Neuronal stem cell (in vitro differentiated cells): ENCODE data around the gene AKAP8L.

Experiments
- DNase-seq: peaks from one replicate; pipeline ENCODE4 v3.0.0-alpha.2; 2013; ENCODE audit warnings: low spot score
- H2AFZ ChIP-seq: one replicate; pipeline ENCODE4 v1.6.1; 2013; ENCODE audit warnings: mild to moderate bottlenecking, low read length, inconsistent platforms
- H2AK5ac ChIP-seq: 2 replicates; pipeline ENCODE4 v1.6.1; 2013; ENCODE audit warnings: low read depth, mild to moderate bottlenecking, inconsistent platforms, low read length, moderate library complexity, mixed read lengths
- H2BK120ac ChIP-seq: 2 replicates; pipeline ENCODE4 v1.6.1; 2013; ENCODE audit warnings: low read depth, mild to moderate bottlenecking, inconsistent platforms, low read length, moderate library complexity, mixed read lengths
- H2BK12ac ChIP-seq: one replicate; pipeline ENCODE4 v1.6.1; 2013; ENCODE audit warnings: low read length, inconsistent platforms
- H2BK15ac ChIP-seq: 2 replicates; pipeline ENCODE4 v1.6.1; 2013; ENCODE audit warnings: mild to moderate bottlenecking, low read length, inconsistent platforms, mixed read lengths
- H2BK5ac ChIP-seq: one replicate; pipeline ENCODE4 v1.6.1; 2013; ENCODE audit warnings: inconsistent platforms, mild to moderate bottlenecking, low read length, moderate library complexity
- H3K14ac ChIP-seq: one replicate; pipeline ENCODE4 v1.6.1; 2013; ENCODE audit warnings: low read length, inconsistent platforms
- H3K18ac ChIP-seq: 2 replicates; pipeline ENCODE4 v1.6.1; 2013; ENCODE audit warnings: low read length, inconsistent platforms
- H3K23ac ChIP-seq: 2 replicates; pipeline ENCODE4 v1.6.1; 2013; ENCODE audit warnings: low read depth, mild to moderate bottlenecking, mixed read lengths, low read length, inconsistent platforms; ENCODE audit not compliant: poor library complexity
- H3K27ac ChIP-seq: replicated peaks from 3 replicates; pipeline ENCODE4 v1.5.1; 2013; ENCODE audit warnings: low read length, inconsistent platforms
- H3K27me3 ChIP-seq, 3 experiments: 2 replicates each; pipeline ENCODE4 v1.6.1; 2013; ENCODE audit warnings: low read length in 3 of 3, mild to moderate bottlenecking in 2 of 3, inconsistent platforms in 1 of 3, low read depth in 1 of 3, mixed read lengths in 1 of 3, moderate library complexity in 1 of 3; ENCODE audit not compliant: control insufficient read depth in 3 of 3, insufficient read depth in 3 of 3
- H3K36me3 ChIP-seq, 2 donors: replicated peaks in 1 of 2; 2 replicates each; pipeline ENCODE4 v1.6.1; 2013; ENCODE audit warnings: low read length in 2 of 2; ENCODE audit not compliant: control insufficient read depth in 2 of 2, insufficient read depth in 2 of 2
- H3K4ac ChIP-seq: 2 replicates; pipeline ENCODE4 v1.6.1; 2013; ENCODE audit warnings: inconsistent platforms, mild to moderate bottlenecking, low read length, moderate library complexity
- H3K4me1 ChIP-seq, 2 donors: 1 replicate in 1 of 2; 2 replicates in 1 of 2; pipeline ENCODE4 v1.6.1; 2013; ENCODE audit warnings: low read length in 2 of 2, low read depth in 1 of 2; ENCODE audit not compliant: control insufficient read depth in 2 of 2, insufficient read depth in 1 of 2
- H3K4me2 ChIP-seq: one replicate; pipeline ENCODE4 v1.6.1; 2013; ENCODE audit warnings: mild to moderate bottlenecking, low read length, inconsistent platforms; ENCODE audit not compliant: insufficient read depth, poor library complexity, severe bottlenecking
- H3K4me3 ChIP-seq, 2 donors: 2 replicates each; pipeline ENCODE4 v1.5.1; 2013; ENCODE audit warnings: low read length in 2 of 2, mild to moderate bottlenecking in 2 of 2, inconsistent platforms in 1 of 2, moderate library complexity in 1 of 2
- H3K79me1 ChIP-seq: one replicate; pipeline ENCODE4 v1.6.1; 2013; ENCODE audit warnings: low read depth, mild to moderate bottlenecking, inconsistent platforms, low read length, moderate library complexity
- H3K9ac ChIP-seq: one replicate; pipeline ENCODE4 v1.6.1; 2013; ENCODE audit warnings: mild to moderate bottlenecking, low read depth, low read length, inconsistent platforms; ENCODE audit not compliant: poor library complexity
- H3K9me3 ChIP-seq, 2 donors: replicated peaks in 1 of 2; 2 replicates each; pipeline versions ENCODE3 to v1.6.1; 2013; ENCODE audit warnings: low read length in 2 of 2, mild to moderate bottlenecking in 2 of 2, inconsistent platforms in 1 of 2, low read depth in 1 of 2, mixed read lengths in 1 of 2, moderate library complexity in 1 of 2; ENCODE audit not compliant: control insufficient read depth in 2 of 2, insufficient read depth in 1 of 2
- H4K8ac ChIP-seq: one replicate; pipeline ENCODE4 v1.6.1; 2013; ENCODE audit warnings: low read depth, mild to moderate bottlenecking, inconsistent platforms, low read length, moderate library complexity
- H4K91ac ChIP-seq: one replicate; pipeline ENCODE4 v1.6.1; 2013; ENCODE audit warnings: low read length, low read depth, mild to moderate bottlenecking, inconsistent platforms; ENCODE audit not compliant: poor library complexity
- WGBS, 2 donors: extraction: QIAGEN DNeasy Blood & Tissue Kit; methylation state at CpG; one replicate each; pipeline ENCODE4 v1.1.7; 2013; ENCODE audit warnings: missing lambda C conversion rate in 2 of 2, mixed read lengths in 1 of 2; ENCODE audit not compliant: insufficient read length in 2 of 2, insufficient replicate concordance in 1 of 2; ENCODE audit errors: extremely low coverage in 2 of 2; 5-methylcytosine and 5-hydroxymethylcytosine counted together

The AKAP8L gene

GRCh38 chr19:15374105-15374651 lies 44.6 kb downstream of the AKAP8L start:
- Histone ChIP-seq H3K27me3 (no peaks in the 10 kb centered on the region), H2BK5ac (peak overlapping the region; percentile 39), H3K9me3 (no peaks in the 10 kb centered on the region), H3K4me1 (peaks cover 2 to 9% of the 10 kb centered on the region in 2 donors), H3K4me3 (no peak overlapping the region), H4K91ac (no peak overlapping the region), H2AK5ac (no peak overlapping the region), H3K4me2 (no peak overlapping the region), H2BK12ac (no peak overlapping the region), H3K23ac (peak overlapping the region; percentile 31), H3K27ac (no peak overlapping the region), H3K4ac (no peak overlapping the region), H3K36me3 (peaks cover 31 to 63% of the 10 kb centered on the region in 2 donors), H3K79me1 (peaks cover 27% of the 10 kb centered on the region), H3K9ac (no peak overlapping the region), H3K18ac (no peak overlapping the region), H2BK120ac (no peak overlapping the region), H2BK15ac (no peak overlapping the region), H2AFZ (no peak overlapping the region), H3K14ac (no peak overlapping the region), H4K8ac (no peak overlapping the region)
- no CpG with 5 or more reads among the region's 21 CpGs for WGBS, 2 donors
- no peak for DNase-seq

- H3K14ac ChIP-seq, result no peak overlapping the region
- peaks cover 23% of the 10 kb centered on the region for H3K79me1 ChIP-seq
- no peak for DNase-seq
- no peaks in the 10 kb centered on the region for H3K9me3 ChIP-seq
- H3K18ac ChIP-seq, result no peak overlapping the region
- no peak overlapping the region for H4K8ac ChIP-seq
- H3K23ac ChIP-seq, result no peak overlapping the region
- no CpG with 5 or more reads among the region's 22 CpGs for WGBS, 2 donors
- H3K27ac ChIP-seq, result no peak overlapping the region
- no peak overlapping the region for H2BK15ac ChIP-seq
- no peak overlapping the region for H2BK12ac ChIP-seq
- no peak overlapping the region for H3K4me2 ChIP-seq
- H2AK5ac ChIP-seq, result no peak overlapping the region
- H3K9ac ChIP-seq, result peak overlapping the region; percentile 21
- no peak overlapping the region for H2AFZ ChIP-seq
- peaks cover 37 to 68% of the 10 kb centered on the region in 2 donors for H3K36me3 ChIP-seq
- H3K4me1 ChIP-seq, result peaks cover 2 to 9% of the 10 kb centered on the region in 2 donors
- peak overlapping the region; percentile 39 for H2BK5ac ChIP-seq
- no peaks in the 10 kb centered on the region for H3K27me3 ChIP-seq
- H2BK120ac ChIP-seq, result no peak overlapping the region
- H3K4me3 ChIP-seq, result no peak overlapping the region
- H4K91ac ChIP-seq, result no peak overlapping the region
- H3K4ac ChIP-seq, result no peak overlapping the region
These were observed 45.1 kb downstream of the AKAP8L start for GRCh38 chr19:15373644-15374043.

DNA sequence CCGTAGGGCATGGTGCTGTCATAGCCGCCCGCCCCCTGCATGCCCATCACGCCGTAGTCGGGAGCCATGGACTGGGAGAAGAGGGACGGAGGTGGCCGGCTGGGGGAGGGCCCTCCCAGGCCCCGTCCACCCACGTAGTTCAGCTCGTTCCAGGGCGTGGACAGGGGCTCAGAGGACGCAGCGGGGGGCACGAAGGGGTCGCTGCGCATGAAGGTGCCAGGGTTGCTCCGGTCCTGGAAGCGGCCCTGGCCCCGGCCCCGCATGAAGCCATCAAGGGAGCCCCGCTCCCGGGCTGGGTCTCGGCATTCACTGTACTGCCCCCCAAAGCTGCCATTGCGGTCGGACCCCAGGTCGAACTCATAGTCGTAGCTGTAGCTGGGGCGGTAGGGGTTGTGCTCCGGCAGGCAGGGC lies 45.9 kb downstream of the AKAP8L start:
- H4K91ac ChIP-seq, result no peak overlapping the region
- H3K4me3 ChIP-seq, result no peak overlapping the region
- no peak overlapping the region for H2AFZ ChIP-seq
- no CpG with 5 or more reads among the region's 30 CpGs for WGBS, 2 donors
- H3K27ac ChIP-seq, result no peak overlapping the region
- H3K9ac ChIP-seq, result peak overlapping the region; percentile 30
- no peak overlapping the region for H2BK120ac ChIP-seq
- no peak overlapping the region for H2BK5ac ChIP-seq
- peaks cover 44 to 76% of the 10 kb centered on the region in 2 donors for H3K36me3 ChIP-seq
- H3K4me2 ChIP-seq, result no peak overlapping the region
- no peak overlapping the region for H2BK12ac ChIP-seq
- no peak overlapping the region for H3K18ac ChIP-seq
- H3K79me1 ChIP-seq, result peaks cover 19% of the 10 kb centered on the region
- H3K14ac ChIP-seq, result no peak overlapping the region
- no peaks in the 10 kb centered on the region for H3K27me3 ChIP-seq
- H2BK15ac ChIP-seq, result no peak overlapping the region
- H3K4me1 ChIP-seq, result peaks cover 2 to 7% of the 10 kb centered on the region in 2 donors
- DNase-seq, result no peak
- H2AK5ac ChIP-seq, result no peak overlapping the region
- no peaks in the 10 kb centered on the region for H3K9me3 ChIP-seq
- H3K4ac ChIP-seq, result no peak overlapping the region
- H4K8ac ChIP-seq, result no peak overlapping the region
- H3K23ac ChIP-seq, result peak overlapping the region; percentile 65

DNA sequence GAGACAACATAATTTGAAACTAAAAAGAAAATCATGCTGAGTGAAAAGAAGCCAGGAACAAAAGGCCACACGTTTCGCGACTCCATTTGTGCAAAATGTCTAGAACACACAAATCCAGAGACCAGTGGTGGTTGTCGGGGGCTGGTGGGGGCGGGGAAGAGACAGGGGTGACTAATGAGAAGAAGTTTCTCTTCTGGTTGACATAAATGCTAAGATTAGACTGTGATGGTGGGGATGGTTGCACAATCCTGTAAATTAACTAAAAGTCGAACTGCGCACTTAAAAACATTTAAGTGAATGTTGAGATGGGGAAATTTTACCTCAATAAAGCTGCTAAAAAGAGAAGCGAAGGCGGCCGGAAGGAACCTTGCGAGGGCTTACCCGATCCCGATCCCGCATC lies 46.3 kb downstream of the AKAP8L start:
- Histone ChIP-seq H3K27me3 (no peaks in the 10 kb centered on the region), H3K79me1 (peaks cover 16% of the 10 kb centered on the region), H3K4ac (no peak overlapping the region), H3K23ac (peak overlapping the region; percentile 65), H2BK15ac (no peak overlapping the region), H2BK12ac (no peak overlapping the region), H3K4me3 (no peak overlapping the region), H2BK120ac (no peak overlapping the region), H3K9ac (peak overlapping the region; percentile 30), H4K91ac (no peak overlapping the region), H3K9me3 (no peaks in the 10 kb centered on the region), H2BK5ac (no peak overlapping the region), H2AK5ac (no peak overlapping the region), H2AFZ (no peak overlapping the region), H4K8ac (no peak overlapping the region), H3K14ac (no peak overlapping the region), H3K27ac (no peak overlapping the region), H3K18ac (no peak overlapping the region), H3K4me1 (peaks cover 0 to 4% of the 10 kb centered on the region in 2 donors), H3K4me2 (no peak overlapping the region), H3K36me3 (peaks cover 48 to 80% of the 10 kb centered on the region in 2 donors)
- WGBS, 2 donors, result no CpG with 5 or more reads among the region's 14 CpGs
- no peak for DNase-seq
